SU-DHL-6 (cell line): Measurements from ENCODE around the gene TMEM26.

Source experiments
- EZH2phosphoT487 ChIP-seq: fragments of 200-600 bp; sonication (generic), shearing (Covaris generic); conservative IDR thresholded peaks from 2 replicates; pipeline ENCODE4 v1.6.1; 2018; ENCODE audit warnings: mild to moderate bottlenecking, antibody characterized with exemption, low read length, moderate library complexity, mixed read lengths
- TF ChIP-seq, protein P1 (sequence below): fragments of 200-600 bp; sonication (generic); IDR thresholded peaks from one replicate; pipeline ENCODE4 v1.5.1; 2017; ENCODE audit warnings: antibody characterized with exemption, mild to moderate bottlenecking, low read length, moderate library complexity; ENCODE audit not compliant: insufficient read depth, poor library complexity, severe bottlenecking

DNA sequence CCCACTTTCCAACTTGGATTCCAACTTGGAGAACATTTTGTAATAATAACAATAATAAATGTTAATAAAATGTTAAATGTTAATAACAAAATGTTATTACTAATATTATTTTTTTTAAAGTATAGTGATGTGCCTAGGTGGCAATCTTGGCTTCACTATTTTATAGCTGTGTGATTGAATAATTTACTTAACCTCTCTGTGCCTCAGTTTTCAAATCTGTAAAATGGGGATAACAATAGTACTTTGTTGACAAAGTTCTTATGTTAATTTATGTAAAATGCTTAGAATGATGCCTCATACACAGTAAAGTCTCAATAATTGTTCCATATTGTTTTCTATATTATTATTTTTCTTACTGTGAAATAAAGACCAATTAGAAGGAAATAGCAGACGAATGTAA, 23.3 kb upstream of the TMEM26 start:
- TF ChIP-seq, protein P1, sequence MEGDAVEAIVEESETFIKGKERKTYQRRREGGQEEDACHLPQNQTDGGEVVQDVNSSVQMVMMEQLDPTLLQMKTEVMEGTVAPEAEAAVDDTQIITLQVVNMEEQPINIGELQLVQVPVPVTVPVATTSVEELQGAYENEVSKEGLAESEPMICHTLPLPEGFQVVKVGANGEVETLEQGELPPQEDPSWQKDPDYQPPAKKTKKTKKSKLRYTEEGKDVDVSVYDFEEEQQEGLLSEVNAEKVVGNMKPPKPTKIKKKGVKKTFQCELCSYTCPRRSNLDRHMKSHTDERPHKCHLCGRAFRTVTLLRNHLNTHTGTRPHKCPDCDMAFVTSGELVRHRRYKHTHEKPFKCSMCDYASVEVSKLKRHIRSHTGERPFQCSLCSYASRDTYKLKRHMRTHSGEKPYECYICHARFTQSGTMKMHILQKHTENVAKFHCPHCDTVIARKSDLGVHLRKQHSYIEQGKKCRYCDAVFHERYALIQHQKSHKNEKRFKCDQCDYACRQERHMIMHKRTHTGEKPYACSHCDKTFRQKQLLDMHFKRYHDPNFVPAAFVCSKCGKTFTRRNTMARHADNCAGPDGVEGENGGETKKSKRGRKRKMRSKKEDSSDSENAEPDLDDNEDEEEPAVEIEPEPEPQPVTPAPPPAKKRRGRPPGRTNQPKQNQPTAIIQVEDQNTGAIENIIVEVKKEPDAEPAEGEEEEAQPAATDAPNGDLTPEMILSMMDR = no peak
- TF ChIP-seq EZH2phosphoT487 = no peak
